Lower leg skin (tissue), 4 donors: ENCODE data around the gene PRAMEF1. TPM values are rescaled to one million over a fixed set of nuclear protein-coding genes. Genes with fewer than 3 reads are reported as not detected.
"Not testable (repeated sequence)": the region's sequence is repeated elsewhere in the genome, so short reads cannot be mapped to it uniquely, and the experiment has no call there.

Source experiments
- DNase-seq, 2 donors: peaks; one replicate each; pipeline ENCODE4 v3.0.0-alpha.2; 2019; ENCODE audit warnings: low spot score in 2 of 2
- H3K4me3 ChIP-seq: fragments of 200-600 bp; sonication (generic); 2 replicates; pipeline ENCODE4 v1.5.1; 2017; ENCODE audit warnings: mild to moderate bottlenecking, low read depth; ENCODE audit not compliant: poor library complexity, severe bottlenecking
- CTCF ChIP-seq, 3 donors: fragments of 450-650 bp; IDR thresholded peaks; one replicate each; pipeline ENCODE4 v1.5.1; 2016; ENCODE audit warnings: antibody characterized with exemption in 3 of 3, mild to moderate bottlenecking in 3 of 3, moderate library complexity in 2 of 3
- POLR2A ChIP-seq, 2 donors: fragments of 450-650 bp; IDR thresholded peaks; one replicate each; pipeline ENCODE4 v1.6.1; 2016 to 2017; ENCODE audit warnings: antibody characterized with exemption in 2 of 2, mild to moderate bottlenecking in 1 of 2, moderate library complexity in 1 of 2
- WGBS, 2 donors: methylation state at CpG; one replicate each; pipeline ENCODE4 v1.1.5; 2018; 5-methylcytosine and 5-hydroxymethylcytosine counted together
- intact Hi-C: fragments of 100-400 bp; cut with DNase I; formaldehyde crosslinking; loops from one replicate; pipeline ENCODE4 v1.15.0; 2023; ENCODE audit warnings: low total_unique reads
- total RNA-seq, 4 donors: library from RNA; depleted of rRNA; stranded (reverse); fragments of >200 nt; gene quantifications; one replicate each; pipeline ENCODE4 v1.1.0, GENCODE V29; 2016

The PRAMEF1 gene
- not detected for total RNA-seq

- H3K4me3 ChIP-seq, DNase-seq, intact Hi-C loops: not testable (repeated sequence)
- WGBS, 2 donors: 72 to 88% methylated on average over 3 to 5 of the region's 5 CpGs
Observed at GRCh38 chr1:12791097-12791496, at the start of gene PRAMEF1. Gene PRAMEF1 (plus strand): TSS chr1:12791397. CDS start chr1:12793228, 1,831 bp downstream.

GRCh38 chr1:12741946-12742345 lies 49.3 kb upstream of the PRAMEF1 start:
- TF ChIP-seq POLR2A (IDR thresholded peaks at IDR 0.05) (no peak), CTCF (IDR thresholded peaks at IDR 0.05) (no peak)
- H3K4me3 ChIP-seq: no peak overlapping the region
- intact Hi-C loops: no loop called here
- no peak for DNase-seq
- WGBS, 2 donors: 79 to 83% methylated on average over 3 of the region's 3 CpGs

- TF ChIP-seq CTCF (IDR thresholded peaks at IDR 0.05) (no peak), POLR2A (IDR thresholded peaks at IDR 0.05) (no peak)
- WGBS, 2 donors: 69 to 77% methylated on average over 3 of the region's 3 CpGs
- no peak for DNase-seq
- intact Hi-C loops: no loop called here
- H3K4me3 ChIP-seq: no peak overlapping the region
Observed at GRCh38 chr1:12745126-12745991, 45.8 kb upstream of the PRAMEF1 start.

- H3K4me3 ChIP-seq: no peak within 1 kb of the TSS
- intact Hi-C loops: no loop called here
- no peak for DNase-seq
- no peak for TF ChIP-seq POLR2A (IDR thresholded peaks at IDR 0.05)
- TF ChIP-seq CTCF (IDR thresholded peaks at IDR 0.05): no peak
- 18 to 27% methylated on average over 2 of the region's 2 CpGs for WGBS, 2 donors
Observed at GRCh38 chr1:12745992-12746323, 45.2 kb upstream of the PRAMEF1 start, which contains the start of gene CFAP107. Gene CFAP107 (plus strand): TSS chr1:12746200. CDS start chr1:12746431, 231 bp downstream.

GRCh38 chr1:12748778-12749355 lies 42.3 kb upstream of the PRAMEF1 start:
- TF ChIP-seq POLR2A (IDR thresholded peaks at IDR 0.05): no peak
- no peak for TF ChIP-seq CTCF (IDR thresholded peaks at IDR 0.05)
- no peak for DNase-seq

GRCh38 chr1:12754738-12755137 lies 36.5 kb upstream of the PRAMEF1 start:
- 83 to 90% methylated on average over 4 of the region's 4 CpGs for WGBS, 2 donors

More at GRCh38 chr1:12748778-12749355, 42.3 kb upstream of the PRAMEF1 start:
- intact Hi-C loops: no loop called here
- H3K4me3 ChIP-seq: no peak overlapping the region

More at GRCh38 chr1:12754738-12755137, 36.5 kb upstream of the PRAMEF1 start:
- no peak for DNase-seq
- TF ChIP-seq POLR2A (IDR thresholded peaks at IDR 0.05): no peak
- TF ChIP-seq CTCF (IDR thresholded peaks at IDR 0.05): no peak
- H3K4me3 ChIP-seq: no peak overlapping the region
- intact Hi-C loops: no loop called here
